ENCODE results near the gene CCDC87. TPM values are rescaled to one million over a fixed set of nuclear protein-coding genes. Genes with fewer than 3 reads are reported as not detected.

The CCDC87 gene
- total and polyA plus RNA-seq, 8 donors: 0.15 to 0.40 (median 0.32) TPM

- Histone ChIP-seq H3K4me1 (peaks cover 0 to 4% (median 0%) of the 10 kb centered on the region in 3 donors), H3K27ac (no peak overlapping the region), H3K4me3 (no peak overlapping the region), H3K36me3 (no peaks in the 10 kb centered on the region), H3K27me3 (no peaks in the 10 kb centered on the region), H3K9me3 (no peaks in the 10 kb centered on the region)
- DNase-seq: peak in 1 of 6 donors; percentile 51
- ATAC-seq: no peak
- no peak for FAIRE-seq
- TF ChIP-seq, protein P1, sequence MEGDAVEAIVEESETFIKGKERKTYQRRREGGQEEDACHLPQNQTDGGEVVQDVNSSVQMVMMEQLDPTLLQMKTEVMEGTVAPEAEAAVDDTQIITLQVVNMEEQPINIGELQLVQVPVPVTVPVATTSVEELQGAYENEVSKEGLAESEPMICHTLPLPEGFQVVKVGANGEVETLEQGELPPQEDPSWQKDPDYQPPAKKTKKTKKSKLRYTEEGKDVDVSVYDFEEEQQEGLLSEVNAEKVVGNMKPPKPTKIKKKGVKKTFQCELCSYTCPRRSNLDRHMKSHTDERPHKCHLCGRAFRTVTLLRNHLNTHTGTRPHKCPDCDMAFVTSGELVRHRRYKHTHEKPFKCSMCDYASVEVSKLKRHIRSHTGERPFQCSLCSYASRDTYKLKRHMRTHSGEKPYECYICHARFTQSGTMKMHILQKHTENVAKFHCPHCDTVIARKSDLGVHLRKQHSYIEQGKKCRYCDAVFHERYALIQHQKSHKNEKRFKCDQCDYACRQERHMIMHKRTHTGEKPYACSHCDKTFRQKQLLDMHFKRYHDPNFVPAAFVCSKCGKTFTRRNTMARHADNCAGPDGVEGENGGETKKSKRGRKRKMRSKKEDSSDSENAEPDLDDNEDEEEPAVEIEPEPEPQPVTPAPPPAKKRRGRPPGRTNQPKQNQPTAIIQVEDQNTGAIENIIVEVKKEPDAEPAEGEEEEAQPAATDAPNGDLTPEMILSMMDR (IDR thresholded peaks at IDR 0.05): no peak
- WGBS, 2 donors: 89% methylated on average over 14 of the region's 14 CpGs
- intact Hi-C loops (cut with DNase I): no loop called here
These were observed 28.3 kb downstream of the CCDC87 start for GRCh38 chr11:66564538-66564937.

DNA sequence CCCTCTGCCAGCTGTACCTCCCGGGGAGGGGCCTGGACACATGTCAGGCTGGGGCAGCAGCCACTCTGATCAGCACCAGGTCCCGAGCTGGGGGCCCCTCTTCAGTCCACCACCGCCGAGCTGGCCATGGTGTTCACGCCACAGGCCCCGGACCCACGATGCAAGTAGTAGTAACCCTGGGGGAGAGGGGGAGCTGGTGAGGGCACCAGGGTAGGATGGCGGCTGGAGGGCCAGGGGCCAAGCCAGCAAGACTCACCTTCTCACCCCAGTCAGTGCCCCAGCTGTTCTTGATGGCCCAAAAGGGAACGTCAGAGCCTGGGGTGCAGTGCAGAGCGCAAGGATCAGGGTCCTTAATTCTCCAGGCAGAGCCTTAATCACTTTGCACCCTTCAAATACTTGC is 29.0 kb downstream of the CCDC87 start:
- no peak for ATAC-seq
- H3K9me3 ChIP-seq: no peaks in the 10 kb centered on the region
- no peak overlapping the region for H3K27ac ChIP-seq
- intact Hi-C loops (cut with DNase I): no loop called here
- no peak for DNase-seq
- 86 to 96% methylated on average over 10 of the region's 10 CpGs for WGBS, 2 donors
- H3K27me3 ChIP-seq: no peaks in the 10 kb centered on the region
- H3K4me3 ChIP-seq: no peak overlapping the region
- TF ChIP-seq, protein P1 (IDR thresholded peaks at IDR 0.05): no peak
- no peaks in the 10 kb centered on the region for H3K36me3 ChIP-seq
- H3K4me1 ChIP-seq: peaks cover 0 to 8% (median 0%) of the 10 kb centered on the region in 3 donors
- FAIRE-seq: no peak

DNA sequence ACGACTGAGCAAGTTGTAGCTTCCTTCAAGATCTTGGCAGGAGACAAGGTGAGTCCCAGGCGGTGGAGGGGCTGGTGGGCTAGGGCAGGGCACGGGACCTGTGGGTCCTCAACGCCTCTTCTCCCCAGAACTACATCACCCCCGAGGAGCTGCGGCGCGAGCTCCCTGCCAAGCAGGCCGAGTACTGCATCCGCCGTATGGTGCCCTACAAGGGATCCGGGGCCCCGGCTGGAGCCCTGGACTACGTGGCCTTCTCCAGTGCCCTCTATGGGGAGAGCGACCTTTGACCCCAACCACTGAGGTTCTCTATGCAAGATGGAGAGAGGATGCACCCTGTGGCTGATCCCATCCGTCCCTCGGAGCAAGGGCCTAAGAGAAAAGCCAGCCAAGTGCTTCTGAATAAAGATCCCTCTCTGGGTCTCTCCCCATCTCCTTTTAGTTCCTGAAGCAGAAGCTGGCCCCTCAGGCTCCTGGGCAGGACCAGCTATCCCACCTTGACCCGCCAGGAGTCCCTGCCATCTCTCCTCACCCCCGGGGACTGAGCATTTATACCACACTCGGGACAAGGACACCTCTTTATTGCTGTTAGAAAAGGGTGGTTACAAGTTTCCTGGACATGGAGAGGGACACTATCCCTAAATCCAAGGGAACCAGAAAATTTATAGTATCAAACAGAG is 29.8 kb downstream of the CCDC87 start:
- 86 to 88% methylated on average over 20 of the region's 20 CpGs for WGBS, 2 donors
- no peaks in the 10 kb centered on the region for H3K9me3 ChIP-seq
- peaks cover 0 to 8% (median 0%) of the 10 kb centered on the region in 3 donors for H3K4me1 ChIP-seq
- ATAC-seq (no peak), FAIRE-seq (no peak), DNase-seq (peak in 1 of 6 donors; percentile 49)
- H3K27ac ChIP-seq: no peak overlapping the region
- H3K36me3 ChIP-seq: no peaks in the 10 kb centered on the region
- no peaks in the 10 kb centered on the region for H3K27me3 ChIP-seq
- H3K4me3 ChIP-seq: no peak overlapping the region
- TF ChIP-seq, protein P1 (IDR thresholded peaks at IDR 0.05): no peak
- intact Hi-C loops (cut with DNase I): no loop called here

GRCh38 chr11:66562275-66562674 is 30.6 kb downstream of the CCDC87 start:
- H3K36me3 ChIP-seq: no peaks in the 10 kb centered on the region
- H3K9me3 ChIP-seq: no peaks in the 10 kb centered on the region
- no peaks in the 10 kb centered on the region for H3K27me3 ChIP-seq
- H3K4me3 ChIP-seq: no peak overlapping the region
- 61 to 79% methylated on average over 2 of the region's 2 CpGs for WGBS, 2 donors
- no peak for FAIRE-seq
- no peak overlapping the region for H3K27ac ChIP-seq
- TF ChIP-seq, protein P1 (IDR thresholded peaks at IDR 0.05): no peak
- peaks cover 0 to 5% (median 0%) of the 10 kb centered on the region in 3 donors for H3K4me1 ChIP-seq
- no peak for ATAC-seq
- intact Hi-C loops (cut with DNase I): no loop called here
- no peak for DNase-seq

- Histone ChIP-seq H3K36me3 (no peaks in the 10 kb centered on the region), H3K4me1 (peaks cover 0 to 5% (median 0%) of the 10 kb centered on the region in 3 donors), H3K9me3 (no peaks in the 10 kb centered on the region), H3K27ac (no peak overlapping the region), H3K4me3 (no peak overlapping the region), H3K27me3 (no peaks in the 10 kb centered on the region)
- ATAC-seq (no peak), DNase-seq (no peak), FAIRE-seq (no peak)
- TF ChIP-seq, protein P1 (IDR thresholded peaks at IDR 0.05): no peak
- intact Hi-C loops (cut with DNase I): no loop called here
- 83 to 92% methylated on average over 9 of the region's 9 CpGs for WGBS, 2 donors
These were observed 31.0 kb downstream of the CCDC87 start for GRCh38 chr11:66561975-66562248.

Measured in pancreas (tissue), 10 donors.